GM12873 (cell line): Measurements from ENCODE around the gene KIR2DL1.
"Not testable (repeated sequence)": the region's sequence is repeated elsewhere in the genome, so short reads cannot be mapped to it uniquely, and the experiment has no call there.

Experiments used
- CTCF ChIP-seq: IDR thresholded peaks from 2 replicates; pipeline ENCODE4 v1.5.1; 2012; ENCODE audit warnings: low read depth, mild to moderate bottlenecking, moderate library complexity, low read length, control low read depth; ENCODE audit not compliant: insufficient read depth; ENCODE audit errors: missing control alignments

The KIR2DL1 gene

GRCh38 chr19:54795758-54796157 is 26.2 kb downstream of the KIR2DL1 start:
- no peak for TF ChIP-seq CTCF

- TF ChIP-seq CTCF: no peak
Observed at GRCh38 chr19:54803410-54803809, 33.8 kb downstream of the KIR2DL1 start, which contains the start of gene KIR2DL4. TSS of gene KIR2DL4 (plus strand) at chr19:54803610. CDS start at chr19:54803652, 42 bp downstream.

GRCh38 chr19:54804101-54804500 is 34.5 kb downstream of the KIR2DL1 start:
- no peak for TF ChIP-seq CTCF

DNA sequence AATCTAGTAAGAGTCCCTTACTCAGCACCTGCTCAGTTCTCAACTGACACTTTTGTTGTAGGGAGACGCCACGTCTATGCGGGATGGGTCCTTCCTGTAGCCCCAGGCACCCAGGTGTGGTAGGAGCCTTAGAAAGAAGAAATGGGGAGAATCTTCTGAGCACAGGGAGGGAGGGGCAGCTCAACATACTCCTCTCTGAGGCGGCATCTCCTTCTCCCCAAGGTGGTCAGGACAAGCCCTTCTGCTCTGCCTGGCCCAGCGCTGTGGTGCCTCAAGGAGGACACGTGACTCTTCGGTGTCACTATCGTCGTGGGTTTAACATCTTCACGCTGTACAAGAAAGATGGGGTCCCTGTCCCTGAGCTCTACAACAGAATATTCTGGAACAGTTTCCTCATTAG is 35.0 kb downstream of the KIR2DL1 start:
- TF ChIP-seq CTCF: no peak

GRCh38 chr19:54805665-54806515 is 36.3 kb downstream of the KIR2DL1 start:
- no peak for TF ChIP-seq CTCF

DNA sequence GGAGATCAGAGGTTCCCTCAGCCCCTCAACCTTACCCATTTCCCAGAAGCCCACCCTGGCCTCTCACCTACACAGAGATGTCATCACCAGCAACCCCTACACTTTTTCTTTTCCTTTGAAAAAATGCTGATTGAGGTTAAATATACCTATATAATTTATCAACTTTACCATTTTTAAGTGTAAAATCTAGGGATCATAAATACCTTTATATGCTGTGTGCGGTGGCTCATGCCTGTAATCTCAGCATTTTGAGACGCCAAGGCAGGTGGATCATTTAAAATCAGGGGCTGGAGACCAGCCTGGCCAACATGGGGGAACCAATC is 36.9 kb downstream of the KIR2DL1 start:
- no peak for TF ChIP-seq CTCF

DNA sequence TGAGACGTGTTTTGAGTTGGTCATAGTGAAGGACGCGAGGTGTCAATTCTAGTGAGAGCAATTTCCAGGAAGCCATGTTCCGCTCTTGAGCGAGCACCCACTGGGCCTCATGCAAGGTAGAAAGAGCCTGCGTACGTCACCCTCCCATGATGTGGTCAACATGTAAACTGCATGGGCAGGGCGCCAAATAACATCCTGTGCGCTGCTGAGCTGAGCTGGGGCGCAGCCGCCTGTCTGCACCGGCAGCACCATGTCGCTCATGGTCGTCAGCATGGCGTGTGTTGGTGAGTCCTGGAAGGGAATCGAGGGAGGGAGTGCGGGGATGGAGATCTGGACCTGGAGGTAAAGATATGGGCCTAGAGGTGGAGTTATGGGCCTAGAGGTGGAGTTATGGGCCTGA is 46.7 kb downstream of the KIR2DL1 start, which contains the start of gene KIR3DL1:
Gene KIR3DL1 (plus strand): TSS at position 218 of the 400 bp plus-strand sequence.
- TF ChIP-seq CTCF: not testable (repeated sequence)
